ENCODE results near the gene KCNQ1.

KCNQ1 gene

GRCh38 chr11:2553886-2554285 is 109.1 kb downstream of the KCNQ1 start:
- no peak for DNase-seq (ENCODE audit: low read depth)

GRCh38 chr11:2554338-2555207 is 109.8 kb downstream of the KCNQ1 start:
- no peak for DNase-seq (ENCODE audit: low read depth)

GRCh38 chr11:2555336-2555735 is 110.5 kb downstream of the KCNQ1 start:
- no peak for DNase-seq (ENCODE audit: low read depth)

DNA sequence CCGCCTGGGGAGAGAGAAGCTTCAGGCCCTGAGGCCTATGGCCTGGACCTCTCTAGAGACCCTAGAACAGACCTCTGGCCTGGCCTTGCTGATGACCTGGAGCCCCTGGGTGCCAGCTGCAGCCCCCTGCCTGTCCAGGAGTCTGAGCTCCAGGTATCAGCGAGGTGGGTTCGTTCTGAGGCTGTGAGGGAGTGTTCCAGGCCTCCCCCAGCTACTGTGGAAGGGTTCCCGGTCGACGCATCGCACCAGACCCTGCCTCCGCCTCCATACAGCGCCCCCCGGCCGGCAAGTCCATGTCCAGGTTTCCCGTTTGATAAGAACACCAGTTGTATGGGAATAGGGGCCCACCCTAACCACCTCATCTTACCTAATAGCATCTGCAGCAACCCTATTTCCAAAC is 111.1 kb downstream of the KCNQ1 start:
- DNase-seq (ENCODE audit: low read depth), result no peak

- no peak for DNase-seq (ENCODE audit: low read depth)
Observed at GRCh38 chr11:2557381-2557780, 112.6 kb downstream of the KCNQ1 start.

DNA sequence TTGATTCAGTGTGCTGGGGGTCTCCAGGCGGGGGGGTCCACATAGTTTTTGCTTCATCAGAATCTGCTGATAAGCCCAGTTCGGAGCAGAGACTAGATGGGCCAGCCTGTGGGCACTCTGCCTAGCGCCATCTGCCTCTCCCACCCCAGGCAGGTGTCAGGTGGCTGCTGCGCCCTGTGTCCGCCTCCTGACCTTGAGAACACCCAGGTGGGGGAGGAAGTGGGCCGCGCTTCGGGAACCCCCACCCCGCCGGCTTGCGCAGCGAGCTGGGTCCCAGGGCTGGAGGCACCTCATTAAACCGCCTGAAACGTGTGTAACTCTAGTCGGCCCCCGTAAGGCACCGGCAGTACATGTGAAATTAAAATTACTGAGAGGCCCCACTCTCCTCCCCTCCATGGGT is 113.6 kb downstream of the KCNQ1 start:
- DNase-seq (ENCODE audit: low read depth), result no peak

GRCh38 chr11:2558861-2559526 is 114.2 kb downstream of the KCNQ1 start:
- DNase-seq (ENCODE audit: low read depth), result no peak

- no peak for DNase-seq (ENCODE audit: low read depth)
Observed at GRCh38 chr11:2559527-2560311, 114.9 kb downstream of the KCNQ1 start.

GRCh38 chr11:2561696-2562581 is 117.1 kb downstream of the KCNQ1 start:
- DNase-seq (ENCODE audit: low read depth), result no peak

GRCh38 chr11:2562890-2563212 is 118.0 kb downstream of the KCNQ1 start:
- no peak for DNase-seq (ENCODE audit: low read depth)

DNA sequence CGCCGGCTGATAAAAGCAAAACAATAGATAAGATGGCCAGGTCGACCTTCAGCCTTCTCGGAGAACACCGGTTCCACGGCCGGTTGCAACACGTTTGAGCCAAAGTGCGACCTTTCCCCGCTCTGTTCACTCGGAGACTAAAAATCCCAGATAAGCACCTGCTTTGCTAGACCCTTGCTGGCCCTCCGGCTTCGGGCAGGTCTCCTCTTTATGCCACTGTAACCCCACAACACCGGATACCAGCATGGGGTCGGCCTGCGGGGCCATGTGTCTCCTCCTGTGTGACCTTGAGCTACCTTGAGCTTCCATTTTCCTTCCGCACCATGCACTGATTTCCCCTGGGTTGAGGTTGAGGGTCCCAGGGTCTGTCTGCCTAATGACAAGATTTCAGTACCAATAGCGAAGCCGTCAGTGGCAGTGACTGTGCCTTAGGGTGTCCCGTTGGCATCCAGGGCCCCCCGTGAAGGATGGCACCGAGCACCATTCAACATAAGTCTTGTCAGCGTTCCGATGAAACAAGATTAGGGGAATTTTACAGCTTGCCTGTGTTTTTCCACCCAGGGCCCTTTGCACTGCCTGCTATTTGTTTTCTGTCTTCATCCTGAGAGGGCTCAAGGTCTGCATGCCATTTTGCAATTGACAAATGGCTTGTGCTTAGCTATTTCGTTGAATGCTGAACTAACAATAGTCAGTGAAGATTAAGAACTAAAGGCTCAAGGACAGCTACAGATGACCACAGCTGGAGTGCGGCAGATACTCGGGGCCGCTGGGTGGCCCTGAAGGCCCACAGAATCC is 118.6 kb downstream of the KCNQ1 start:
- DNase-seq (ENCODE audit: low read depth), result no peak

DNA sequence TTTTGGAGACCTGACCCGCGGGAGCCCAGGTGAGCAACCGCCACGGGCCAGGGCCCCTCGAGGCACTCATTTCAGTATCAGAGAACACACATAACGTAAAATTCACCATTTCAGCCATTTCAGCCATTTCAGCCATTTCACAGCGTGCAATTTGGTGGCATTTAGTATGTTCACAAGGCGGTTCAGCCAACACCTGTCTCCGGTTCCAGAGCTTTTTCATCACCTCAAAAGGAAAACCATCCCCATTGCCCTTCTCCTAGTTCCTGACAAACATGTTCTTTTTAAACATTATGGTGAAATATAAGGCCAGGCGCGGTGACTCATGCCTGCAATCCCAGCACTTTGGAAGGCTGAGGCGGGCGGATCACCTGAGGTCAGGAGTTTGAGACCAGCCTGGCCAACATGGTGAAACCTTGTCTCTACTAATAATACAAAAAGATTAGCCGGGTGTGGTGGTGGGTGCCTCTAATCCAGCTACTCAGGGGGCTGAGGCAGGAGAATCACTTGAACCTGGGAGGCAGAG is 119.3 kb downstream of the KCNQ1 start:
- DNase-seq (ENCODE audit: low read depth), result no peak

DNA sequence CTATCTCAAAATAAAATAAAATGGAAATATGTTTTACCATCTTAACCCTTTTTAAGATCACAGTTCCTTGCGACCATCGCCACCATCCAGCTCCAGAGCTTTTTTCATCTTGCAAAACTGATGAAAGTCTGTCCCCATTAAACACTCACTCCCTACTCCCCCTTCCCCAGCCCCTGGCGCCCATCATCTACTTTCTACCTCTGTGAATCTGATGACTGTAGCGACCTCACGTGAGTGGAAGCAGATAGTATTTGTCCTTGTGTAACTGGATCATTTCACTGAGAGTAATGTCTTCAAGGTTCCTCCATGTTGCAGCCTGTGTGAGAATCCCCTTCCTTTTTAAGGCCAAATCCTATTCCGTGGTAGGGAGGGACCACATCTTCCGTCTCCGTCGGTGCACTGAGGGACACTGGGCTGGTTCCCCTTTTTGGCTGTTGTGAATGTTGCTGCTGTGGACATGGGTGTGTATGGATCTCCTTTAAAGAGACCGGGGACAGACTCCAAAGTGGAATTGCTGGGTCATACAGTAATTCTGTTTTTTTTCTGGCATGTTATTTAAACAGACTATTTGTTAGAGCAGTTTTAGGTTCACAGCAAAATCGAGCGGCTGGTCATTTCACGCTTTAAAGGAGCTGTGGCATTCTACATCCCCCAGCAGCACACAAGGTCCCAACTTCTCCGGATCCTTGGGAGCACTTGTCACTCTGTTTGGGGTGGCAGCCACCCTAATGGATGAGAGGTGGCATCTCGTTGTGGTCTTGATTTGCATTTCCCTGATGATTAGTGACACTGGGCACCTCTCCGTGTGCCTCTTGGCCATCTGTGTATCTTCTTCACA is 120.0 kb downstream of the KCNQ1 start:
- no peak for DNase-seq (ENCODE audit: low read depth)

- DNase-seq (ENCODE audit: low read depth), result no peak
Observed at GRCh38 chr11:2565447-2566222, 120.8 kb downstream of the KCNQ1 start.

DNA sequence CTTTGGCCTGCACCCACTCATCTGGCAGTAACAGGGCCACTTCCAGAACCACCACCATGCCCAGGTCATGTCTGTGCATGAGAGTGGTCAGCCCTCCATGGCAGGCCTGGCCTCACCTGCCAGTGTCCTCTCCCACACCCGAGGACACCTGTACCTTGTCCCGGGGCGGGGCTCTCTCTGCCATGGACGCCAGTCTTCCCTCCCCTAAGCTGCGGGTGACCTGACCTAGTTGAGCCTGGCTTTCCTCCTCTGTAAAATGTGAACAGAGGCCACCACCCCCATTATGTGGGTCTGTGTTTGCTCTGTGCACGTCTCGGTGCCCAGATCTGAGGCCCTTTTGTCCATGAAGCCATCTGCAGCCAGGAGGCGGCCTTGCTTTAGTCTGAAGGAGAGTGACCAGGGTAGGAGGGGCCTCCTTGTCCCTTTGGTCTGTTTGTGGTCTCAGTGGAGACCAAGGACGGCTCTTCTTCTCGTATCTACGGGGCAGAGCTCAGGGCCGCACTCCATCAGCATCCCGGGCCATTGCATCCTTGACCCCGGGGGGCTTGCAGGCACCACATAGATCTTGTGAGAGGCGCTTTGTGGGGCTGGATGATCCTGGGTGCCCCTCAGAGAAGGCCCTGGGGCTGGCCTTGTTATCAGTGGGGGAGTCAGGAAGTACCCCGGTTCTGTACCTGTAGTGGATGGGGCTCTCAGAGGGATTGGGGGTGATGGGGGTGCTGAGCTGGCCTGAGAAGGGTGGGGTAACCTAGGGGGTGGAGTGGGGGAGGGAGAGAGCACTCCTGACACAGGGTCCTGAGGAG is 121.6 kb downstream of the KCNQ1 start:
- DNase-seq (ENCODE audit: low read depth), result no peak

DNA sequence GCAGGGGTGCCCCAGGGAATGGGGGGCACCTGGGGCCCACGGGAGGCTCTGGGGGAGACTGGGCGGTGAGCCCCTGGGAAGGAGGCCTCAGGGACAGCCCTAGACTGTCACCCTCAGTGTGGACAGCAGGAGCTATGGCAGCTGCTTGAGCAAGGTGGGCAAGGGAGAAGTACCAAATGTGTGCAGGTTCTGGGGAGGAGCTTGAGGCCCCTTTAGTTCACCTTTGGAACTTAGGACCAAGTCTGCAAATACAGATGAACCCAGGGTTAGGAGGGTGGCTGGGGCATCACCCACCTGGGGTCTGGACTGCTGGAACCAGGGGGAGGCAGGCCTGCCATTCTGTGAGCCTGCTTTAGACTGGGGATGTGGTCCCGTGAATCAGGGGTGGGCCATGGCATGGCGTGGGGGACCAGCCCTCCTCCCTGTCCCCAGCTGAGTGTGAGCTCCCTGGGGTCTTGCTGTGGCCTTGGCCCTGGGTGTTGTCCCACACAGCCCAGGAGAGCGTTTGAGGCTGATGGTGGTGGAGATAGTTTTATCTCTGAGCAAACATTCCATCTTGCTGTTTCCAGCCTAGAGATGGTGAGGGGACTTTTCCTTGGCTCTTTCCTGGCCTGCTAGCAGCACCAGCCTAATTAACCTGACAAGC is 122.3 kb downstream of the KCNQ1 start:
- DNase-seq (ENCODE audit: low read depth), result no peak

DNA sequence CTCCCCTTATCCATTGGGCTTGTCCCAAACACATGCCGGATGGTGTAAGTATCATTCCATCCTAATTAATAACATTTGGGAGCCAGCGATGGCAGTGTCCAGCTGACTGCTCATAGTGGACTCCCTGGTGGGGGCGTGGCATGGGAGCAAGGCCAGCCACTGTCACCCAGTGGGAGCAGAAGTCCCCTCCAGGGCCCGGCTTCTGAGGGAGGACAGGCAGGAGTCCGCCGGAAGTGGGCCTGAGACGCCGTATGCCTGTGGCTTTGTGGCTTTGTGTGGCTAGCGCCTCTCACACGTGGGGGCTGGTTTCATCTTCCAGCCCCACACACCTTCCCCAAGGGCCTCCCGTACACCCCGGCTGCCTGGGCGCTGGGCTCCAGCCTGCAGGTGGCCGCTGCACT is 124.5 kb downstream of the KCNQ1 start:
- no peak for DNase-seq (ENCODE audit: low read depth)

GRCh38 chr11:2569731-2570210 is 125.0 kb downstream of the KCNQ1 start:
- DNase-seq (ENCODE audit: low read depth), result no peak
